PFSK-1 (cell line): ENCODE results near the gene IDI2.
A peak's percentile ranks its signal among the peaks of the same experiment; 100 is the strongest.

ENCODE experiments used
- FOXP2 ChIP-seq: optimal IDR thresholded peaks from 2 replicates; pipeline ENCODE3; 2011; ENCODE audit warnings: borderline replicate concordance, control low read depth, inconsistent platforms; ENCODE audit not compliant: insufficient read depth; ENCODE audit errors: extremely low read length, extremely low read depth
- POLR2AphosphoS5 ChIP-seq: IDR thresholded peaks from 2 replicates; pipeline ENCODE4 v1.6.1; 2012; ENCODE audit warnings: low read depth, mild to moderate bottlenecking, control low read depth, low read length, moderate library complexity
- SIN3A ChIP-seq: IDR thresholded peaks from 2 replicates; pipeline ENCODE4 v1.6.1; 2012; ENCODE audit warnings: mild to moderate bottlenecking, low read length, moderate library complexity, borderline replicate concordance; ENCODE audit not compliant: insufficient read depth
- TAF1 ChIP-seq: IDR thresholded peaks from 2 replicates; pipeline ENCODE4 v1.6.1; 2012; ENCODE audit warnings: low read length, control low read depth, borderline replicate concordance; ENCODE audit not compliant: insufficient read depth
- TF ChIP-seq, protein P1 (sequence below), 2 experiments: IDR thresholded peaks; 2 replicates each; pipeline versions ENCODE4 v1.6.1 to v1.8.0; 2011 to 2012; ENCODE audit warnings: low read depth in 2 of 2, low read length in 2 of 2, control low read depth in 1 of 2, inconsistent platforms in 1 of 2, mild to moderate bottlenecking in 1 of 2, moderate library complexity in 1 of 2; ENCODE audit not compliant: insufficient read depth in 1 of 2

The IDI2 gene

DNA sequence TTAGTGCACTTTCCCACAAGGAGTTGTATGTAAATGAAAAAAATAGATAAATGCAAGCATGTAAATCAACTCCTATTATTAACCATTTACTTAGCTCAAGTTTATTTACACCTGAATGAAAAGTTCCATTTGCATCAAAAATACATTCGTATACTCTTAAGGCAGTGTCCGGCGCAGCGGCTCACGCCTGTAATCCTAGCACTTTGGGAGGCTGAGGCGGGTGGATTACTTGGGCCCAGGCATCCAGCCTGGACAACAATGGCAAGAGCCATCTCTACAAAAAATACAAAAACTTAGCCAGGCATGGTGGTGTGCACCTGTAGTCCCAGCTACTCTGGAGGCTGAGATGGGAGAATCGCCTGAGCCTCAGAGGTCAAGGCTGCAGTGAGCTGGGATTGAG is 4.2 kb upstream of the IDI2 start:
- no peak for TF ChIP-seq FOXP2
- no peak for TF ChIP-seq POLR2AphosphoS5
- TF ChIP-seq TAF1, result no peak
- TF ChIP-seq SIN3A, result no peak
- TF ChIP-seq, protein P1, sequence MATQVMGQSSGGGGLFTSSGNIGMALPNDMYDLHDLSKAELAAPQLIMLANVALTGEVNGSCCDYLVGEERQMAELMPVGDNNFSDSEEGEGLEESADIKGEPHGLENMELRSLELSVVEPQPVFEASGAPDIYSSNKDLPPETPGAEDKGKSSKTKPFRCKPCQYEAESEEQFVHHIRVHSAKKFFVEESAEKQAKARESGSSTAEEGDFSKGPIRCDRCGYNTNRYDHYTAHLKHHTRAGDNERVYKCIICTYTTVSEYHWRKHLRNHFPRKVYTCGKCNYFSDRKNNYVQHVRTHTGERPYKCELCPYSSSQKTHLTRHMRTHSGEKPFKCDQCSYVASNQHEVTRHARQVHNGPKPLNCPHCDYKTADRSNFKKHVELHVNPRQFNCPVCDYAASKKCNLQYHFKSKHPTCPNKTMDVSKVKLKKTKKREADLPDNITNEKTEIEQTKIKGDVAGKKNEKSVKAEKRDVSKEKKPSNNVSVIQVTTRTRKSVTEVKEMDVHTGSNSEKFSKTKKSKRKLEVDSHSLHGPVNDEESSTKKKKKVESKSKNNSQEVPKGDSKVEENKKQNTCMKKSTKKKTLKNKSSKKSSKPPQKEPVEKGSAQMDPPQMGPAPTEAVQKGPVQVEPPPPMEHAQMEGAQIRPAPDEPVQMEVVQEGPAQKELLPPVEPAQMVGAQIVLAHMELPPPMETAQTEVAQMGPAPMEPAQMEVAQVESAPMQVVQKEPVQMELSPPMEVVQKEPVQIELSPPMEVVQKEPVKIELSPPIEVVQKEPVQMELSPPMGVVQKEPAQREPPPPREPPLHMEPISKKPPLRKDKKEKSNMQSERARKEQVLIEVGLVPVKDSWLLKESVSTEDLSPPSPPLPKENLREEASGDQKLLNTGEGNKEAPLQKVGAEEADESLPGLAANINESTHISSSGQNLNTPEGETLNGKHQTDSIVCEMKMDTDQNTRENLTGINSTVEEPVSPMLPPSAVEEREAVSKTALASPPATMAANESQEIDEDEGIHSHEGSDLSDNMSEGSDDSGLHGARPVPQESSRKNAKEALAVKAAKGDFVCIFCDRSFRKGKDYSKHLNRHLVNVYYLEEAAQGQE (IDR thresholded peaks at IDR 0.05; ENCODE audit: insufficient read depth in 1 of 2, low read depth in 2 of 2, low read length in 2 of 2), result no peak

DNA sequence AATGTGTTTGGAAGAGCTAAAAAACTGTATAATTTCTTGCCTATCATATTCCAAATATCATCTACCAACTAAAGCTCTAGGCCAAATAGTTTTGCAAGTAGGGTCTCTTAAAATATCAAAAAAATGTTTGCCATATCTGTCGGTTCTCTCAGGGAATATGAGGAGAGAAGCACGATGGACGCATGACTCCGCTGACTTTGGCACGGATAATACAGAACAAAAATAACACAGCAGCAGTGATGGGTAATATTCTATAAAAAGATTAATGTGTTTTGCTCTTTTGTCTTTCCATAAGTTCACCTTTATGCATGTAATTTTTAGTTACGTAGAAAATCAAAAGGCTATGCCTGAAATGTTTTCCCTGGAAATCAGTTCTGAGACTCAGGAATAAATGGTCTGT is 919 bp upstream of the IDI2 start:
- no peak for TF ChIP-seq POLR2AphosphoS5
- TF ChIP-seq FOXP2, result no peak
- TF ChIP-seq, protein P1 (IDR thresholded peaks at IDR 0.05; ENCODE audit: insufficient read depth in 1 of 2, low read depth in 2 of 2, low read length in 2 of 2), result no peak

DNA sequence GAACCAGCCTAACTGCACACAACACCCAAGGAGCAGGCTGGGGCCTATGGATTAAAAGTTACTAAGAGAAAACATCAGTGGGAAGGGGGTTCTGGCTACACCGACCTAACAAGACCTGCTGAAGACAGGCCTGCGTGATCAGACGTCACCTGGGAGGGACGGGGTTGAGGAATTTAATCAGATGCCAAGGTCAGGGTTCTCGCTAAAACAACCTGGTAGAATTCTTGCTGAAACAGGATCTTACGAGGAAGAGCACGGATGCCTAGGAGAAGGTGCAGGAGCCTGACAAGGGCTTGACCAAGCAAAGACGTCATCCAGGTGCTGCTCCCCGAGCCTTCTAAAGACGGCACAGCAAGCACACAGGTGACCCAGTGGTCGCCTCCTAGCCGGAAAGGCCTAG is 1.6 kb downstream of the IDI2 start:
- TF ChIP-seq TAF1 (no peak), FOXP2 (no peak), SIN3A (no peak), POLR2AphosphoS5 (no peak)
- TF ChIP-seq, protein P1 (IDR thresholded peaks at IDR 0.05; ENCODE audit: insufficient read depth in 1 of 2, low read depth in 2 of 2, low read length in 2 of 2), result no peak

DNA sequence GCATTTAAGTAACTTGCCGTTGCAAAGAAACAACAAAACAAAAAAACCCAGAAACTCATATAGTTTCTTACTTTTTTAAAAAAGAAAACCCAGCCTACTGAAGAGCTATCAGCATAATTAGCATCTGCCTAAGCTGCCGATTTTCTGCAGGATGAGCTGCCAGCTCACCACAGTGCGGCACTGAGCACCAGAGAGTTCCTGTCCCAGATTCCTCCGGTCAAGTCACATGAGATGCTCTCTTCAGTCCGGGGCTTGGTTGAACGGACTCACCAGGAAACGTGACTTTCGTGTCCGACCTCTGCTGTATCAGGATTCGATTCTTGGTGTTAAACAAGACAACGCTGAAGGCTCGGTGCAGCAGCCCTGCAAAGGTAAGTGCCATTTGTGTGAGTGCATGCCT is 3.2 kb downstream of the IDI2 start:
- TF ChIP-seq, protein P1 (IDR thresholded peaks at IDR 0.05; ENCODE audit: insufficient read depth in 1 of 2, low read depth in 2 of 2, low read length in 2 of 2), result no peak
- peak; percentile 32; the same call in 1 of the 2 replicates for TF ChIP-seq TAF1
- peak; percentile 54; the same call in 1 of the 2 replicates for TF ChIP-seq POLR2AphosphoS5
- no peak for TF ChIP-seq SIN3A

DNA sequence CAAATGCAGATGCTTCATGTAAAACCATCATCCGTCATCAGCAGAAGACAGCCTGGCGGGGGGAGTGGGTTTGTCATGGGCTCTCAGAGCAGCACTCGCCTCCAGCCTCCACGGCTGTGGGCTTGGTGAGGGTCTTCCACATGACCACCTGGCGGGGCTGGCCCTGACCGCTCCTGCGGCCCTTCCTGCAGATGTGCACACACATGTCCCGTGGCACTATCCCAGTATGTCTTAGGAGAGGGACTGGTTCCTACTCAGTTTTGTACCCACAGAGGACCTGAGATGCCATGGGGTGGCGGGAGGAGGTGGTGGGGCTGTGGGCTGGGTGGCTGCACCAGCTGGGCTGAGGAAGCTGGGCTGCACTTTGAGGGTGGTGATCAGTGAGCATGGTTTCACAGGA is 4.7 kb downstream of the IDI2 start:
- TF ChIP-seq FOXP2 (no peak), POLR2AphosphoS5 (no peak), TAF1 (no peak), SIN3A (no peak)
- TF ChIP-seq, protein P1 (IDR thresholded peaks at IDR 0.05; ENCODE audit: insufficient read depth in 1 of 2, low read depth in 2 of 2, low read length in 2 of 2), result no peak
